Activated CD8-positive, alpha-beta memory T cell treated with anti-CD3 and anti-CD28 coated beads for 36 hours (primary cell): Measurements from ENCODE around the gene SERINC3. TPM values are rescaled to one million over a fixed set of nuclear protein-coding genes. Genes with fewer than 3 reads are reported as not detected.
"Not testable (repeated sequence)": the region's sequence is repeated elsewhere in the genome, so short reads cannot be mapped to it uniquely, and the experiment has no call there.

Experiments used
- CTCF ChIA-PET: fragments of 350-600 bp; sonication (Branson Sonifier 250); formaldehyde crosslinking; loops from one replicate; lab custom pipeline; 2021; ENCODE audit warnings: antibody characterized with exemption; lab: Charles Lee
- POLR2A ChIA-PET: fragments of 350-600 bp; sonication (Branson Sonifier 250); formaldehyde crosslinking; loops from one replicate; lab custom pipeline; 2021; ENCODE audit warnings: antibody characterized with exemption; lab: Charles Lee
- total RNA-seq, 2 experiments: library from RNA; stranded (reverse); gene quantifications; one replicate each; pipeline ENCODE4 v1.2.3, GENCODE V29; 2021

Gene SERINC3
- total RNA-seq, 2 experiments from 2014 or later: 54.7 to 57.0 TPM

GRCh38 chr20:44475694-44476560 is 45.9 kb downstream of the SERINC3 start, which contains the start of gene TTPAL:
TSS of gene TTPAL (plus strand) at chr20:44475874. CDS start at chr20:44480000, 4,126 bp downstream.
- POLR2A ChIA-PET: interaction anchor here (0.6 to 1.6 kb wide), 4 partner anchors 10 to 41 kb away, joined by 3 to 5 read pairs (median 4); no protein-coding TSS in a partner anchor
- CTCF ChIA-PET: interaction anchor here (0.6 to 1.3 kb wide), 4 partner anchors 19 to 286 kb away, joined by 3 read pairs; no protein-coding TSS in a partner anchor

- CTCF ChIA-PET: interaction anchor here (0.5 to 1.3 kb wide), 4 partner anchors 15 to 285 kb away, joined by 3 read pairs; no protein-coding TSS in a partner anchor
- POLR2A ChIA-PET: interaction anchor here (0.6 to 1.6 kb wide), 4 partner anchors 10 to 40 kb away, joined by 3 to 5 read pairs (median 4); no protein-coding TSS in a partner anchor
Observed at GRCh38 chr20:44475372-44475693, 46.5 kb downstream of the SERINC3 start.

GRCh38 chr20:44472283-44472682 is 49.6 kb downstream of the SERINC3 start:
- POLR2A ChIA-PET, CTCF ChIA-PET: not testable (repeated sequence)

- CTCF ChIA-PET: no interaction called here
- POLR2A ChIA-PET: no interaction called here
Observed at GRCh38 chr20:44471481-44471882, 50.4 kb downstream of the SERINC3 start.

- ChIA-PET CTCF (no interaction called here), POLR2A (no interaction called here)
Observed at GRCh38 chr20:44470327-44470726, 51.5 kb downstream of the SERINC3 start.

GRCh38 chr20:44468044-44468782 is 53.7 kb downstream of the SERINC3 start:
- ChIA-PET POLR2A (no interaction called here), CTCF (no interaction called here)

- CTCF ChIA-PET: no interaction called here
- POLR2A ChIA-PET: no interaction called here
Observed at GRCh38 chr20:44467289-44467883, 54.5 kb downstream of the SERINC3 start.

- ChIA-PET POLR2A (no interaction called here), CTCF (no interaction called here)
Observed at GRCh38 chr20:44465001-44465560, 56.8 kb downstream of the SERINC3 start.

GRCh38 chr20:44464514-44464913 is 57.4 kb downstream of the SERINC3 start:
- POLR2A ChIA-PET: no interaction called here
- CTCF ChIA-PET: no interaction called here

GRCh38 chr20:44463466-44463865 is 58.4 kb downstream of the SERINC3 start:
- CTCF ChIA-PET: no interaction called here
- POLR2A ChIA-PET: no interaction called here

- ChIA-PET CTCF (no interaction called here), POLR2A (no interaction called here)
Observed at GRCh38 chr20:44461803-44462174, 60.1 kb downstream of the SERINC3 start.

GRCh38 chr20:44461142-44461802 is 60.6 kb downstream of the SERINC3 start:
- CTCF ChIA-PET: no interaction called here
- POLR2A ChIA-PET: no interaction called here

GRCh38 chr20:44460795-44461141 is 61.1 kb downstream of the SERINC3 start:
- CTCF ChIA-PET: no interaction called here

GRCh38 chr20:44459271-44459670 is 62.6 kb downstream of the SERINC3 start:
- ChIA-PET CTCF (interaction anchor here (0.7 kb wide), 1 partner anchor 231 kb away, joined by 4 read pairs; no protein-coding TSS in a partner anchor), POLR2A (no interaction called here)

More at GRCh38 chr20:44460795-44461141, 61.1 kb downstream of the SERINC3 start:
- POLR2A ChIA-PET: no interaction called here

- CTCF ChIA-PET: no interaction called here
- POLR2A ChIA-PET: no interaction called here
Observed at GRCh38 chr20:44457016-44457415, 64.9 kb downstream of the SERINC3 start.

- ChIA-PET POLR2A (no interaction called here), CTCF (no interaction called here)
Observed at GRCh38 chr20:44456611-44457010, 65.3 kb downstream of the SERINC3 start.

GRCh38 chr20:44455126-44455525 is 66.7 kb downstream of the SERINC3 start:
- ChIA-PET POLR2A (no interaction called here), CTCF (no interaction called here)

GRCh38 chr20:44454306-44454963 is 67.4 kb downstream of the SERINC3 start:
- POLR2A ChIA-PET: no interaction called here
- CTCF ChIA-PET: no interaction called here
